Heart left ventricle (tissue), 16 donors: ENCODE measurements around the gene TNIK. TPM values are rescaled to one million over a fixed set of nuclear protein-coding genes. Genes with fewer than 3 reads are reported as not detected.

Experiments
- ATAC-seq, 4 donors: fragments of 200-7000 bp; cut with Tn5 transposase; one replicate each; pipeline ENCODE4 v1.9.1; 2020 to 2022; ENCODE audit warnings: moderate library complexity in 4 of 4, mild to moderate bottlenecking in 3 of 4, moderate number of reproducible peaks in 1 of 4
- DNase-seq, 5 donors: peaks; one replicate each; pipeline ENCODE4 v3.0.0-alpha.2; 2020
- H3K27ac ChIP-seq, 12 donors: fragments of 200-600 bp; sonication (generic) in 4 of 12; one replicate each; pipeline versions ENCODE4 v1.5.0 to v1.8.0; 2016 to 2022; ENCODE audit warnings: mild to moderate bottlenecking in 2 of 12
- H3K27me3 ChIP-seq, 9 donors: fragments of 200-600 bp; sonication (generic) in 2 of 9; one replicate each; pipeline versions ENCODE4 v1.5.1 to v1.8.0; 2016 to 2022; ENCODE audit warnings: mild to moderate bottlenecking in 3 of 9
- H3K36me3 ChIP-seq, 9 donors: fragments of 200-600 bp; sonication (generic) in 2 of 9; one replicate each; pipeline versions ENCODE4 v1.5.0 to v1.8.0; 2018 to 2022; ENCODE audit warnings: mild to moderate bottlenecking in 2 of 9
- H3K4me1 ChIP-seq, 12 donors: fragments of 200-600 bp; sonication (generic) in 4 of 12; one replicate each; pipeline versions ENCODE4 v1.5.0 to v1.8.0; 2016 to 2022; ENCODE audit warnings: mild to moderate bottlenecking in 3 of 12
- H3K4me3 ChIP-seq, 12 donors: fragments of 200-600 bp; sonication (generic) in 4 of 12; one replicate each; pipeline versions ENCODE4 v1.5.0 to v1.8.0; 2017 to 2022; ENCODE audit warnings: mild to moderate bottlenecking in 9 of 12, moderate library complexity in 4 of 12
- H3K9me3 ChIP-seq, 12 donors: fragments of 200-600 bp; sonication (generic) in 4 of 12; one replicate each; pipeline versions ENCODE4 v1.5.0 to v1.8.0; 2016 to 2022; ENCODE audit warnings: mild to moderate bottlenecking in 1 of 12
- POLR2A ChIP-seq, 2 donors: fragments of 450-650 bp; IDR thresholded peaks; one replicate each; pipeline ENCODE4 v1.6.1; 2017; ENCODE audit warnings: antibody characterized with exemption in 2 of 2, mild to moderate bottlenecking in 2 of 2, moderate library complexity in 2 of 2
- WGBS, 4 donors: extraction: QIAGEN DNeasy Blood & Tissue Kit in 2 of 4; methylation state at CpG; one replicate each; pipeline versions ENCODE4 v1.1.5 to v1.1.7; 2013 to 2018; 5-methylcytosine and 5-hydroxymethylcytosine counted together
- intact Hi-C, 10 donors: fragments of 100-400 bp; cut with DNase I; formaldehyde crosslinking; loops; one replicate each; pipeline versions ENCODE4 v1.11.1 to v1.14.2; 2022
- polyA plus RNA-seq, 2 donors: library from polyadenylated mRNA; stranded (reverse); fragments of 200-250 nt; gene quantifications; one replicate each; pipeline ENCODE4 v1.2.3, GENCODE V29; 2013
- total RNA-seq, 9 donors: library from RNA; depleted of rRNA in 2 of 9; stranded (reverse); fragments of >200 nt in 2 of 9; fragmentation: NEBNext Ultra II Directional in 3 of 9; extraction: Animal tissue kit (Norgen Biotek cat#: 25700) in 3 of 9; gene quantifications; one replicate each; pipeline versions ENCODE4 v1.1.0 to v1.2.4, GENCODE V29; 2016 to 2023
- TF ChIP-seq, protein P1 (sequence below), 12 donors: fragments of 200-600 bp; sonication (generic) in 4 of 12; IDR thresholded peaks; one replicate each; pipeline versions ENCODE4 v1.5.0 to v1.8.0; 2018 to 2022; ENCODE audit warnings: antibody characterized with exemption in 12 of 12, mild to moderate bottlenecking in 5 of 12
- donor health status: ischemic (EF 13 %, LVEDD 7.1; RV severe dilation, severe dysfunction).
- donor health status: healthy with polysubstance abuse.
- donor health status: DM: no; HTN: yes; CAD: no.
- donor health status: DM: no; HTN: no; CAD: no.
- donor health status: ischemic (EF 25% LVEDD 6.9; RV normal size, moderate dysfunction).
- donor health status: ischemic (EF 25% LVEDD 5.7; RV mildly dilated, moderate dysfunction).
- donor health status: healthy.
- donor health status: DM: yes; HTN: yes; CAD: no.
- donor health status: ischemic (EF 35%, LVEDD 5.7; RV mildly dilated, moderate dysfunction).
- donor health status: nonischemic (EF 11% LVEDD 7.7; RV severe dilation, severe dysfunction).
- donor health status: DM: yes; HTN: yes; CAD: no.
- donor health status: PGD.
- donor health status: ischemic (EF 29% LVEDD 5.4; RV normal size, mild dysfunction).
- donor health status: nonischemic (EF 23%, LVEDD 6.1; RV moderate dilation, normal function).

Gene TNIK
- total and polyA plus RNA-seq, 11 donors = 12.3 to 51.6 (median 32.4) TPM

GRCh38 chr3:171286580-171287249 is 173.5 kb downstream of the TNIK start:
- no peak for TF ChIP-seq POLR2A (IDR thresholded peaks at IDR 0.05)
- TF ChIP-seq, protein P1, sequence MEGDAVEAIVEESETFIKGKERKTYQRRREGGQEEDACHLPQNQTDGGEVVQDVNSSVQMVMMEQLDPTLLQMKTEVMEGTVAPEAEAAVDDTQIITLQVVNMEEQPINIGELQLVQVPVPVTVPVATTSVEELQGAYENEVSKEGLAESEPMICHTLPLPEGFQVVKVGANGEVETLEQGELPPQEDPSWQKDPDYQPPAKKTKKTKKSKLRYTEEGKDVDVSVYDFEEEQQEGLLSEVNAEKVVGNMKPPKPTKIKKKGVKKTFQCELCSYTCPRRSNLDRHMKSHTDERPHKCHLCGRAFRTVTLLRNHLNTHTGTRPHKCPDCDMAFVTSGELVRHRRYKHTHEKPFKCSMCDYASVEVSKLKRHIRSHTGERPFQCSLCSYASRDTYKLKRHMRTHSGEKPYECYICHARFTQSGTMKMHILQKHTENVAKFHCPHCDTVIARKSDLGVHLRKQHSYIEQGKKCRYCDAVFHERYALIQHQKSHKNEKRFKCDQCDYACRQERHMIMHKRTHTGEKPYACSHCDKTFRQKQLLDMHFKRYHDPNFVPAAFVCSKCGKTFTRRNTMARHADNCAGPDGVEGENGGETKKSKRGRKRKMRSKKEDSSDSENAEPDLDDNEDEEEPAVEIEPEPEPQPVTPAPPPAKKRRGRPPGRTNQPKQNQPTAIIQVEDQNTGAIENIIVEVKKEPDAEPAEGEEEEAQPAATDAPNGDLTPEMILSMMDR (IDR thresholded peaks at IDR 0.05) = no peak
- no peak overlapping the region for H3K4me3 ChIP-seq
- no peaks in the 10 kb centered on the region for H3K36me3 ChIP-seq
- H3K27me3 ChIP-seq = no peaks in the 10 kb centered on the region
- no peak overlapping the region for H3K27ac ChIP-seq
- DNase-seq (no peak), ATAC-seq (no peak)
- H3K4me1 ChIP-seq = peaks cover 0 to 45% (median 27%) of the 10 kb centered on the region in 12 donors
- intact Hi-C loops = loop anchor here in 2 of 10 donors (10.0 kb wide), 2 partner anchors 92 to 112 kb away; no protein-coding TSS in a partner anchor
- 89 to 93% (median 91%) methylated on average over 1 of the region's 1 CpG for WGBS, 4 donors
- no peaks in the 10 kb centered on the region for H3K9me3 ChIP-seq

DNA sequence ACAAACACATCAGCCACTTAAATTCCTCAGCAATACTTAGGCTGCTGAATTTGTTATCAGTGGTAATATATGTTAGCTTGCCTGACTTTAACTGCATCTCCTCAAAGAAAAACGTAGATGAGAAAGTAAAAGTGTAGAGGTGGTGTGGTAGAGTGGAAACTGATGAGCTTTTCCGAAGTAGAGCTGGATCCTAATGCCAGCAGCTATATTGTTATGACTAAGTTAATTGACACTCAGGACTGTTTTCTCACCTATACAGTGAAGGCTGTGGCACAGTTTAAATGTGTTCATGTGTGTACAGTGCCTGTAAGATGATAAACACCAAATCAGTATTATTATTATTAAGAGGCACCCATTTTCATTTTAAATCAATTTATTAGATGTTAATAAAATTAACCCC is 174.9 kb downstream of the TNIK start:
- DNase-seq (no peak), ATAC-seq (no peak)
- no peaks in the 10 kb centered on the region for H3K27me3 ChIP-seq
- H3K36me3 ChIP-seq = no peaks in the 10 kb centered on the region
- TF ChIP-seq, protein P1 (IDR thresholded peaks at IDR 0.05) = no peak
- TF ChIP-seq POLR2A (IDR thresholded peaks at IDR 0.05) = no peak
- H3K9me3 ChIP-seq = no peaks in the 10 kb centered on the region
- H3K4me3 ChIP-seq = no peak overlapping the region
- WGBS, 4 donors = 33 to 49% (median 45%) methylated on average over 2 of the region's 2 CpGs
- peaks cover 0 to 52% (median 30%) of the 10 kb centered on the region in 12 donors for H3K4me1 ChIP-seq
- peak overlapping the region in 7 of 12 donors; percentile 58 to 77 (median 63) for H3K27ac ChIP-seq
- intact Hi-C loops = loop anchor here in 2 of 10 donors (10.0 kb wide), 2 partner anchors 90 to 110 kb away; no protein-coding TSS in a partner anchor

DNA sequence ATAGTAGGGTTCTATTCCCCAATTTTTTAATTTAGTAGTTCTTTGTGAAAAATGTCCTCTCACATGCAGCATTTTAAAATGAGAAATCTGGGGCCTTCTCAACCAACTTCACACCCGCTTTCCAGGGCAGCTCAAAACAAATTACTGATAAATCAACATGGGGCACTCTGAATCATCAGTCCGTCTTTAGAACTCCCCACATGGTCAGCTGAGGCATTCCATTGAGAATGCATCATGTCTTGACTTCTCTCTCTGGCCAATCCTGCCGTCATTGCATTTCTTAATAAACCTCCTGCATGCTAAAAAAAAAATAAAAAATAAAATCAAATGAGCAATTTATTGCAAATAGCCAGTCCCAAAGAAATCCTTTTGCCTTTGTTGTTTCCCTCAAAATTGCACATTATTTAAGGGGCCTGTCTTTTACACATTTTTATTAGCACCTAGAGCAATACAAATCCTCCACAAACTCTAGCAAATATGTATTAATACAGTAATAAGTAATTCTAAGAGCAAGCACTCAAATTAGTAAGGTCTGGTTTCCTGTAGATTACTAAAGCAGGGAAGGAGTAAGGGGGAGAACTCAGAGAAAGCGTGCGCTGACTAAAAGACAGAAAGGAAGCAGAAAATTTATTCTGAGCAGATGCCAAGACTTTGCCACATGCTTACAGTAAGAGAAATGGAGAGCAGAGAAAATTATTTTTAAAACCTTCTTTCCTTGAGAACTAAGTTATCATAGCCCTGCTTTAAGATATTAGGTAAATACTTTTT is 175.7 kb downstream of the TNIK start:
- Histone ChIP-seq H3K9me3 (no peaks in the 10 kb centered on the region), H3K27me3 (no peaks in the 10 kb centered on the region), H3K27ac (peak overlapping the region in 11 of 12 donors; percentile 19 to 81 (median 63)), H3K4me3 (no peak overlapping the region), H3K36me3 (no peaks in the 10 kb centered on the region), H3K4me1 (peaks cover 0 to 52% (median 30%) of the 10 kb centered on the region in 12 donors)
- DNase-seq = peak in 2 of 5 donors; percentile 36 to 48
- intact Hi-C loops = loop anchor here in 2 of 10 donors (10.0 kb wide), 2 partner anchors 90 to 110 kb away; no protein-coding TSS in a partner anchor
- ATAC-seq = peak; percentile 66 to 91 (median 77)
- WGBS, 4 donors = 36 to 43% (median 38%) methylated on average over 5 of the region's 5 CpGs
- TF ChIP-seq, protein P1 (IDR thresholded peaks at IDR 0.05) = no peak
- no peak for TF ChIP-seq POLR2A (IDR thresholded peaks at IDR 0.05)

GRCh38 chr3:171283848-171284222 is 176.4 kb downstream of the TNIK start:
- peak overlapping the region in 11 of 12 donors; percentile 19 to 81 (median 60) for H3K27ac ChIP-seq
- H3K4me3 ChIP-seq = no peak overlapping the region
- no peaks in the 10 kb centered on the region for H3K36me3 ChIP-seq
- WGBS, 4 donors = 79 to 88% (median 88%) methylated on average over 4 of the region's 4 CpGs
- H3K27me3 ChIP-seq = no peaks in the 10 kb centered on the region
- no peak for TF ChIP-seq POLR2A (IDR thresholded peaks at IDR 0.05)
- TF ChIP-seq, protein P1 (IDR thresholded peaks at IDR 0.05) = no peak
- DNase-seq = no peak
- H3K4me1 ChIP-seq = peaks cover 0 to 47% (median 30%) of the 10 kb centered on the region in 12 donors
- intact Hi-C loops = loop anchor here in 2 of 10 donors (10.0 kb wide), 2 partner anchors 89 to 109 kb away; no protein-coding TSS in a partner anchor
- no peaks in the 10 kb centered on the region for H3K9me3 ChIP-seq
- no peak for ATAC-seq
